Spleen (tissue), 11 donors: Measurements from ENCODE around the gene KCNE4. TPM values are rescaled to one million over a fixed set of nuclear protein-coding genes. Genes with fewer than 3 reads are reported as not detected.

Experiments
- DNase-seq: peaks from one replicate; pipeline ENCODE4 v3.0.0-alpha.2; 2020
- H3K27ac ChIP-seq, 8 donors: fragments of 200-600 bp; sonication (generic) in 7 of 8; 1 replicate in 4 of 8; 2 replicates in 4 of 8; pipeline versions ENCODE4 v1.5.0 to v1.8.0; 2016 to 2021; ENCODE audit warnings: inconsistent platforms in 4 of 8, mild to moderate bottlenecking in 4 of 8, moderate library complexity in 1 of 8
- H3K27me3 ChIP-seq, 7 donors: fragments of 200-600 bp; sonication (generic) in 6 of 7; replicated peaks in 1 of 7; 1 replicate in 4 of 7; 2 replicates in 3 of 7; pipeline versions ENCODE4 v1.5.0 to v1.8.0; 2016 to 2021; ENCODE audit warnings: inconsistent platforms in 3 of 7, mild to moderate bottlenecking in 1 of 7
- H3K36me3 ChIP-seq, 6 donors: fragments of 200-600 bp; sonication (generic) in 5 of 6; 1 replicate in 4 of 6; 2 replicates in 2 of 6; pipeline versions ENCODE4 v1.5.0 to v1.8.0; 2016 to 2021; ENCODE audit warnings: inconsistent platforms in 2 of 6
- H3K4me1 ChIP-seq, 6 donors: fragments of 200-600 bp; sonication (generic) in 5 of 6; 1 replicate in 3 of 6; 2 replicates in 3 of 6; pipeline versions ENCODE4 v1.5.0 to v1.8.0; 2016 to 2021; ENCODE audit warnings: inconsistent platforms in 3 of 6
- H3K4me3 ChIP-seq, 8 donors: fragments of 200-600 bp; sonication (generic) in 7 of 8; 1 replicate in 4 of 8; 2 replicates in 4 of 8; pipeline versions ENCODE4 v1.5.0 to v1.8.0; 2016 to 2021; ENCODE audit warnings: inconsistent platforms in 4 of 8, mild to moderate bottlenecking in 4 of 8, moderate library complexity in 2 of 8
- H3K9me3 ChIP-seq, 8 donors: fragments of 200-600 bp; sonication (generic) in 7 of 8; 1 replicate in 4 of 8; 2 replicates in 4 of 8; pipeline versions ENCODE4 v1.5.0 to v1.8.0; 2016 to 2021; ENCODE audit warnings: inconsistent platforms in 4 of 8
- CTCF ChIP-seq, 11 experiments: fragments of 200-600 bp in 7 of 11; fragments of 450-650 bp in 4 of 11; sonication (generic) in 4 of 11; IDR thresholded peaks in 8 of 11; conservative IDR thresholded peaks in 3 of 11; 1 replicate in 7 of 11; 2 replicates in 4 of 11; pipeline versions ENCODE4 v1.4.0 to v1.8.0; 2016 to 2021; ENCODE audit warnings: antibody characterized with exemption in 11 of 11, inconsistent platforms in 4 of 11, mild to moderate bottlenecking in 1 of 11
- POLR2A ChIP-seq, 3 donors: fragments of 450-650 bp; IDR thresholded peaks; one replicate each; pipeline ENCODE4 v1.5.1; 2017; ENCODE audit warnings: antibody characterized with exemption in 3 of 3, mild to moderate bottlenecking in 1 of 3
- POLR2AphosphoS5 ChIP-seq, 3 donors: sonication (generic); formaldehyde crosslinking; IDR thresholded peaks; one replicate each; pipeline ENCODE4 v1.5.1; 2017; ENCODE audit warnings: antibody characterized with exemption in 3 of 3
- WGBS, 5 donors: extraction: QIAGEN DNeasy Blood & Tissue Kit in 3 of 5; methylation state at CpG; one replicate each; pipeline versions ENCODE4 v1.1.5 to v1.1.7; 2013 to 2018; 5-methylcytosine and 5-hydroxymethylcytosine counted together
- intact Hi-C: fragments of 100-400 bp; cut with DNase I; formaldehyde crosslinking; loops from one replicate; pipeline ENCODE4 v1.15.0; 2023; ENCODE audit warnings: low total_unique reads
- polyA plus RNA-seq, 3 donors: library from polyadenylated mRNA; stranded (reverse); fragments of 200-250 nt; gene quantifications; one replicate each; pipeline ENCODE4 v1.2.1, GENCODE V29; 2013
- total RNA-seq, 7 donors: library from RNA; depleted of rRNA in 3 of 7; stranded (reverse); fragments of >200 nt in 3 of 7; fragmentation: NEBNext Ultra II Directional in 4 of 7; extraction: Animal tissue kit (Norgen Biotek cat#: 25700) in 4 of 7; gene quantifications; one replicate each; pipeline versions ENCODE4 v1.1.0 to v1.2.1, GENCODE V29; 2016 to 2021
- donor health status: healthy with polysubstance abuse.
- donor health status: DM: no; HTN: no; CAD: no; lungs with moderate emphysema.
- donor health status: DM: no; HTN: no; CAD: no.
- donor health status: Bipolar disorder and iron deficiency.
- donor health status: healthy.
- donor health status: DM: no; HTN: no; CAD: no.
- donor health status: DM: yes; HTN: yes; CAD: no.

The KCNE4 gene
- total and polyA plus RNA-seq, 10 donors, result 1.0 to 25.0 (median 4.3) TPM

GRCh38 chr2:223056701-223057418 is 4.9 kb downstream of the KCNE4 start:
- Histone ChIP-seq H3K4me1 (peaks cover 0 to 13% (median 2%) of the 10 kb centered on the region in 6 donors), H3K4me3 (no peak overlapping the region), H3K36me3 (no peaks in the 10 kb centered on the region), H3K9me3 (no peaks in the 10 kb centered on the region), H3K27ac (peak overlapping the region in 7 of 8 donors; percentile 51 to 82 (median 64)), H3K27me3 (peaks cover 0 to 18% (median 0%) of the 10 kb centered on the region in 7 donors)
- WGBS, 5 donors, result 74 to 82% (median 81%) methylated on average over 8 of the region's 8 CpGs
- intact Hi-C loops, result no loop called here
- TF ChIP-seq POLR2AphosphoS5 (IDR thresholded peaks at IDR 0.05), result no peak
- no peak for TF ChIP-seq POLR2A (IDR thresholded peaks at IDR 0.05)
- no peak for TF ChIP-seq CTCF (IDR thresholded peaks at IDR 0.05 in 8 of 11, conservative IDR thresholded peaks at IDR 0.05 in 3 of 11)
- no peak for DNase-seq

- no peaks in the 10 kb centered on the region for H3K36me3 ChIP-seq
- TF ChIP-seq CTCF (IDR thresholded peaks at IDR 0.05 in 8 of 11, conservative IDR thresholded peaks at IDR 0.05 in 3 of 11) (no peak), POLR2AphosphoS5 (IDR thresholded peaks at IDR 0.05) (peak in 1 of 3 donors; percentile 19), POLR2A (IDR thresholded peaks at IDR 0.05) (no peak)
- no peaks in the 10 kb centered on the region for H3K9me3 ChIP-seq
- peaks cover 0 to 13% (median 2%) of the 10 kb centered on the region in 6 donors for H3K4me1 ChIP-seq
- intact Hi-C loops, result no loop called here
- H3K4me3 ChIP-seq, result no peak overlapping the region
- H3K27ac ChIP-seq, result peak overlapping the region in 6 of 8 donors; percentile 51 to 82 (median 65)
- no peak for DNase-seq
- H3K27me3 ChIP-seq, result peaks cover 0 to 17% (median 0%) of the 10 kb centered on the region in 7 donors
- 53 to 69% (median 64%) methylated on average over 4 of the region's 4 CpGs for WGBS, 5 donors
Measured at GRCh38 chr2:223057569-223057968, 5.6 kb downstream of the KCNE4 start.

GRCh38 chr2:223058952-223059716 is 7.1 kb downstream of the KCNE4 start:
- 38 to 53% (median 41%) methylated on average over 2 of the region's 2 CpGs for WGBS, 5 donors
- Histone ChIP-seq H3K4me3 (no peak overlapping the region), H3K27me3 (peaks cover 0 to 11% (median 0%) of the 10 kb centered on the region in 7 donors), H3K36me3 (no peaks in the 10 kb centered on the region), H3K9me3 (no peaks in the 10 kb centered on the region), H3K4me1 (peaks cover 0 to 13% (median 2%) of the 10 kb centered on the region in 6 donors), H3K27ac (no peak overlapping the region)
- DNase-seq, result no peak
- TF ChIP-seq POLR2AphosphoS5 (IDR thresholded peaks at IDR 0.05) (no peak), POLR2A (IDR thresholded peaks at IDR 0.05) (no peak), CTCF (IDR thresholded peaks at IDR 0.05 in 8 of 11, conservative IDR thresholded peaks at IDR 0.05 in 3 of 11) (no peak)
- intact Hi-C loops, result no loop called here
